Measurements from ENCODE around the gene MSI2.
A peak's percentile ranks its signal among the peaks of the same experiment; 100 is the strongest.

Gene MSI2

DNA sequence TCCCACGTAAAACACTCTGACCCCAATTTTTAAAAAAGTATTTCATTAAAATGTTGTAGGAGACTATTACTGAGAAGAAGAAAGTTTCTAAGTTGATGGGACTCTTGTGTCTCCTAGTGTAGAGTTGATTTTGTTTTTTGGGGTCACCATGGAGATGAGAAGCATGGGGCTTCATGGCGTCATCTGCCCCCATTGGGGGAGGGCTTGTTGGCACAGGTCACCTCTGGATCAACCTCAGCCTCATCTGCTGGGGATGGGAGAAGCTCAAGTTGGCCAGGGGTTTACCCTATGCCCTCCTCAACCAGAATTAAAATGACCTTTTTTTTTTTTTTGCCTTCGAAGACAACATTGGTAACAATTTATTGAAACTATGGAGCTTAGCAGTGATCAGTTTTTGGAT, 28.3 kb downstream of the MSI2 start:
- FAIRE-seq (no peak), DNase-seq (ENCODE audit: insufficient read length, low spot score) (no peak)
- no peak for TF ChIP-seq POLR2A (IDR thresholded peaks at IDR 0.05; ENCODE audit: low read depth, low read length)

DNA sequence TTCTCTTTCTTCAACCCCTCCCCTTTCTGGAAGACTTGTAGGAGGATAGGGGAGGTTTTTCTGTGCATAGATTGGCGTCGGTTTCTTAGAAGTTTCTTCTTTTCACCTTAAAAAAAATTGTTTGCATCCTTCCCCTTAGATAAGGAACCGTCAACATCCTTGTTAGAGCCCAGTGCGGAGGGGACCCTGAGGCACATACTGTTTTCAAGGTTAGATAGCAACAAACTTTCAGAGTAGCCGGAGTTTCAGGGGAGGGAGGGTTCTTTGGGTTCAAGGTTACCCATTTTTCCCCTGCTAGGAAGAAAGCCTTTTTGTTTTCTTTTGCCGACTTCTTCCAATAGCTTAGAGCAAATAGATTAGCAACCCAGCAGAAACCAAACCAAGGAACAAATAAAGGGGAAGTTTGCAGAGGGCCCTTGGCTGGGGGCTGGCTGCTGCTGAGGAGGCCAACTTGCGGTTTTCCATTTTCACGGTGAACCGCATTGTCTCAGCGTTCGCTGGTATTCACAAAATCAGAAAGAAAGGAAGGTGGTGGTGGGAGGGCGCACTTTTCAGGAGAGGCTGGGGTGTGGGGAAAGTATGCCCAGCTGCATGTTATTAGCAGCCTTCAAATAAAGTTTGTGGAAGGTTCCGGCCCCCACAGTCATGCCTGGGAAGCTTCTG, 28.8 kb downstream of the MSI2 start:
- TF ChIP-seq POLR2A (IDR thresholded peaks at IDR 0.05; ENCODE audit: low read depth, low read length) = no peak
- DNase-seq (ENCODE audit: insufficient read length, low spot score) (no peak), FAIRE-seq (no peak)

DNA sequence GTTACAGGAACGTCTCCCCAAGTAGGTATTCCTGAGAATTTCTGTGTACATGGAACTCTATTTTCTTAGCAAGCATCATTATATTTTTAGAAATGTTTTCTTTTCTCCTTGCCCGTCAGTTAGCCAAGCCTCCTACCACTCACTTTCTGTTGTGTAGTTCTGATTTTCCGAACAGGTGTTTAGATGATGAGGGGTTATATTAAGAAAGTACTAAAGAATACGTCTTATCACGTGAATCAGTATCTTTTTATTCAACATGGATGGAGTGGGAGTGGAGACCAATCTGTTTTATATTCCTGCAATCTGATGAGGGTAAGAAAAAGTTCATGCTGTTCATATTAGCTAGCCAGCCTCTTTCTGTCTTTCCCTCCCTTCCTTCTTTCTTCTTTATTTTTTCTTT, 29.4 kb downstream of the MSI2 start:
- TF ChIP-seq POLR2A (IDR thresholded peaks at IDR 0.05; ENCODE audit: low read depth, low read length) = no peak
- FAIRE-seq (no peak), DNase-seq (ENCODE audit: insufficient read length, low spot score) (no peak)

DNA sequence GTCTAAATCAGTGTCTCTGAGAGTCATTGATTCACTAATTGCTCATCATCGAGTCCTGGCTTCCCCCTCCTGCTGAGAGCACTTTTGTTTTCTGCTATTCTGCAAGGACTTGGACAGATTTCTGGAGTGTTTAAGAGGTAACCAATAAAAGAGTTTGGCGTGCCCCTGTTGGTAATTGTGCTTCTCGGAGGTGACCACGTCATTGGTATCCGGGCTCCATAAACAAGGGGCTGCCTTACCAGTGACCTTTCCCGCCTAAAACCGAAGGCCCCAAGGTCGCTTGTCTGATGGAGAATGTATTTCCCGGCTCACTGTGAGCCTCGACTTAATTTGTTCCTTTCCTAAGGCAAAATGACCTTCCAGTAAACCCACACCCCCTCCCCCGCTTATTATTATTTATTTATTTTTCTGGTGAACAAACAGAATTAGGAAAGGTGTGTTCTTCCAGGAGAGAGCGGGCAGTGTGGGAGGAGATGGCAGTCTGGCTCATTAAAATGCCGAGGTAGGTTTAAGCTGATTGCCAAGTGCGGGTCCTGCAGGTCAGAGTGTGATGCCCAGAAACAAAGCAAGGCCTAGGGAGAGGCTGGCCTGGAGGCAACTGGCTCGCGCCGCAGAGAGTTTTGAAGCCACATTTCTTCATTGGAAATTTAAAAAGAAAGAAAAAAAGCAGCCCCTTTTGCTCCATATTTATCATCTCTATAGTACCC, 30.2 kb downstream of the MSI2 start:
- FAIRE-seq = no peak
- no peak for DNase-seq (ENCODE audit: insufficient read length, low spot score)
- no peak for TF ChIP-seq POLR2A (IDR thresholded peaks at IDR 0.05; ENCODE audit: low read depth, low read length)

DNA sequence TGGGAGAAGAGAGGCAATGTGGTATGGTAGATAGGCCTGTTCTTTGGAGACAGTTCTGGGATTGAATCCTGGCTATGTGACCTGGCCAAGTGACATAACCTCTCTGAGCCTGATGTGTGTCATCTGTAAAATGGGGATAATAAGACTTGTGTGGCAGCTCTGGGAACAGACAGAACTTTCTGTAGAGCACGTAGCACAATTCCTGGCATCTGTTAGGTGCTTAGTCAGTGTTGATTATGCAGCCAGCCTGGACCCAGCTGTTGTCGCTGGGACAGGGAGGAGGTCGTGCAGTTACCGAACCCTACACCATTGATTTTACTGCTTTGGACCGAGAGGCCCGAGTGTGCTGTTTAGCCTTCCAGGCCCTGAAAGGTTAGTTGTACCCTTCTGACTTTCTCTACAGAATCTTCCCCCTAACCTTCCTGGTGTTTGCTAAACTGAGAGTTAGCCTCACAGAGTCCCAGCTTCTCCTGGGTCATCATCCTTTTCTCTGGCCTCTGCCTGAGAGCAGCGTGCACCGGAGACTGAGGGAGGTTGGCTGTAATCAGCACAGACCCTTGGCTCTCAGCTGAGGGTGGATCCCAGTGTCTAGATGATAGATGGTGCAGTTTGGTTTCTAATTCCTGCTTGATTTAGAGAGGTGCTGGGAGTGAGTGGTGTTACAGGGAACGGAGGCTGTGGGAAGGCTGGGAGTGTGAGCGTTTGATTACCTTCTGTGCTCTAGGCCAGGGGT, 31.9 kb downstream of the MSI2 start:
- no peak for DNase-seq (ENCODE audit: insufficient read length, low spot score)
- TF ChIP-seq POLR2A (IDR thresholded peaks at IDR 0.05; ENCODE audit: low read depth, low read length) = no peak
- no peak for FAIRE-seq

DNA sequence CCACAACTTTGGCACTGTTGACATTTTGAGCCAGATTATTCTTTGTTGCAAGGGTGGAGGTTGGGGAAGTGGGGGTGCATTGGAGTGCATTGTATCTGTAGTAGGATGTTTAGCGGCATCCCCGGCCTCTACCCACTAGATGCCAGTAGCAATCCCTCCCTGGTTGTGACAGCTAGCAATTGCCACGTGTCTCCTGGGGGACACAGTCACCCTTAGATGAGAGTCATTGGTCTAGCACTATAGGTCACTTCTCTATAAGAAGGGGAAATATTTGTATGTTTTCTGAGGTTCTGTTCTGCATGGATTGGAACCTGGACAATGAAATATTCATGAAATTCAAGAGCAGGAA, 32.4 kb downstream of the MSI2 start:
- TF ChIP-seq POLR2A (IDR thresholded peaks at IDR 0.05; ENCODE audit: low read depth, low read length) = no peak
- DNase-seq (ENCODE audit: insufficient read length, low spot score) (no peak), FAIRE-seq (no peak)

DNA sequence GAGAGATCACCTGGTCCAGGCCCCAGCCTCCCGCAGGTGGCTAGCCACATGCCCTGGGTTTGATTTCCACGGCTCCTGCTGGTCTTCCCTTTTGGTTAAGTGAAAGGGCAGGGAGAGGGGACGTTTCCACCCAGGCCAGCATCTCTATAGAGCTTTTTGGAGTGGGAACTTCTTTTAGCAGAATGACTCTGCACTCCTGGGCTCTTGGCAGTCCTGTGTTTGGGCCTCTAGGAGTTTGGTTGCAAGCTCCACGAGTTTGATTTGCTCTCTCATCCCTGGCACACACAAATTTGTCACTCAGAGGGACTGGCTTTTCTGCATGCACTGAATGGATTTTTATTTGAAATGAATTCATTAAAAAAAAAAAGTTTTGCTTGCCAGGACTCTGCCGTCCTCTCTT, 32.8 kb downstream of the MSI2 start:
- no peak for TF ChIP-seq POLR2A (IDR thresholded peaks at IDR 0.05; ENCODE audit: low read depth, low read length)
- no peak for FAIRE-seq
- no peak for DNase-seq (ENCODE audit: insufficient read length, low spot score)

DNA sequence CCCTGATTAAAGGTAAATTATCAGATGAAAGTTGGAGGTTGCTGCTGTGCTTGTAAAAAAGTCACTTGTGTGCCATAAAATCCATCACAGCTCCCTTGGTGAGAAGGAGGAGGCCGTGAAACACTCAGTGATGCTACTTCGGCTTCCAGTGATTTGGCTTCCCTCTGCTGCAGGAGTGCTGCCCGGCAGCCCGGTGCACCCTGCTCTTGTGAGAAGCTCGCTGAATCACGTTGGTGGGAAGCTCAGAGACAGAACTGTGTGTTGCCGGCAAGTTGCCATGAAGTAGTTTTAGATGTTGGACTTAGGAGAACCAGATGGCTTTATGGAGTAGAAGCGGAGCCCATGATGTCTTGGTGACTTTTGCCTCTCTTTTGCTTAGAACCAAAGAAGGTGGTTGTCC, 33.3 kb downstream of the MSI2 start:
- DNase-seq (ENCODE audit: insufficient read length, low spot score) (no peak), FAIRE-seq (no peak)
- no peak for TF ChIP-seq POLR2A (IDR thresholded peaks at IDR 0.05; ENCODE audit: low read depth, low read length)

DNA sequence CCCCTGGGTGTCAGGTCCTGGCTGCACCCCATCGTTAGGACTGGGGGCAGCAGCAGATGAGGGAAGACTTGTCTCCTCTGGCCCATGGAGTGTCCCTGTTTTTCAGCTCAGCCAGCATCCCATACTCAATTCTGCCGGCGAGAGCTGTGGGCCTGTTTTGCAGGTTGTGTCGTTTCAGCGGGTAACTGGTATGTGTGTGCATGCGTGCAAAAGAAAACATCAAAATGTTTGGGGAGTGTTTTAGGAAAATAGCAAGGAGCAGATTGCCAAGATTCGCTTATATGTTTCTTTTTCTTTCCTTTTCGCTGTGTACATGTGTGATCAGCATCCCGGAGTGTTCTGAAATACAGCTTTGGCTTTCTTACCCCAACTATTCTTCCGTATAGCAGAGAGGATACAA, 34.7 kb downstream of the MSI2 start:
- DNase-seq (ENCODE audit: insufficient read length, low spot score) = no peak

DNA sequence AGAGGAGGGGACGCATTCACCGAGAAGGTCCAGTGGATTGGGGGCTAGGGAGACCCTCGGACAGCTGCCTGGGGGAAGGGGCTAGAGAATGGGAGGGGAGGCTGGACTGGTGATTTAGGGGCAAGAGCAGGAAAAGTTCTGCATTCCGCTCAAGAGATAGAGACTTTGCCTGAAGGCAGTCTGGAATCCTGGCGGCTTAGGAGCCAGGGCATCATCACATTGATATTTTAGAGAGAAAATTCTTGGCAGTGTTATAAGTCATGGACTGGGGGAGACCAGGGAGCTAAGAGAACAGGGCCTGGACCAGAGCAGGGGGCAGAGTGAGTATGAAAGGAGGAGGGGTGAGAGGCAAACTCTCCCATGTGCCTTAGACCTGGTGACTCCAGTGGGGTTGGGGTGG, 35.8 kb downstream of the MSI2 start:
- TF ChIP-seq POLR2A (IDR thresholded peaks at IDR 0.05; ENCODE audit: low read depth, low read length) = no peak
- DNase-seq (ENCODE audit: insufficient read length, low spot score) = no peak
- no peak for FAIRE-seq

More for the DNA sequence above, 34.7 kb downstream of the MSI2 start:
- no peak for TF ChIP-seq POLR2A (IDR thresholded peaks at IDR 0.05; ENCODE audit: low read depth, low read length)
- FAIRE-seq = no peak

DNA sequence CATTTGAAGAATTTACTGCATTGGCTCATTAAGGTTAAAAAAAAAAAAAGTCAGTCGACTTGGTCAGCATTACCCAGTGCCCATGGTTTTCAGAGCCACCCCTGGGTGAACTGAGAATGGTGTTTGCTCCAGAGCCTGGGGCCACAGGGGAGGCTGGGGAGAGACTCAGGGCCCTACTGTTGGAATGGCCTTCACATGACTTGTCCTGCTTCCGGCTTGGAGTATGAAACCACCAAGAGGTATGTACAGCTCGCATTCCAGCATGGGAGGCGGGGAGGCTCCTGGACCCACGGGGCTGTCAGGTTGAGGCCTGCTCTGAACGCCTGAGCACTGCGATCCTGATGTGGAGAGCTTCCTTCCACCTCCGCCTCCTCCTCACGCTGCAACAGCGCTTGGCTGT, 36.8 kb downstream of the MSI2 start:
- peak; percentile 88 for DNase-seq (ENCODE audit: insufficient read length, low spot score)
- TF ChIP-seq POLR2A (IDR thresholded peaks at IDR 0.05; ENCODE audit: low read depth, low read length) = no peak
- peak; percentile 27 for FAIRE-seq

DNA sequence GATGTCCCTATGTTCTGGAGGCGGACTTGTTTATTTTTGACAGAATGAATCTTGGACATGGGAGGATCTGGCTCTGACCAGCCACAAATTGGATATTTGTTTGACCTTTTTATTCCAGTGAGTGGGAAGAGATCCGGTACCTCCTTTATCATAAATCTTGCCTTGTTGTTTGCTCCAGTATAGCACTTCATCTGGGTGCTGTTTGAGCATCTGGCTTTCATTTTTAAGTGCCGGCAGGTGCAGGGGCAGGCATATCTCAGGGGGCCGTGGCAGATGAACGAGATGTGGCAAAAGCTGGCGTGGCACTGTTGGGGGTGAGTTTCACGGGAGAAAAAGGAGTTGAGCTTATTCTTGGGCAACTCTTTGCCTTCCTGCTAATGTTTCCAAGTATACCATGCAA, 37.8 kb downstream of the MSI2 start:
- no peak for DNase-seq (ENCODE audit: insufficient read length, low spot score)
- FAIRE-seq = no peak
- no peak for TF ChIP-seq POLR2A (IDR thresholded peaks at IDR 0.05; ENCODE audit: low read depth, low read length)

DNA sequence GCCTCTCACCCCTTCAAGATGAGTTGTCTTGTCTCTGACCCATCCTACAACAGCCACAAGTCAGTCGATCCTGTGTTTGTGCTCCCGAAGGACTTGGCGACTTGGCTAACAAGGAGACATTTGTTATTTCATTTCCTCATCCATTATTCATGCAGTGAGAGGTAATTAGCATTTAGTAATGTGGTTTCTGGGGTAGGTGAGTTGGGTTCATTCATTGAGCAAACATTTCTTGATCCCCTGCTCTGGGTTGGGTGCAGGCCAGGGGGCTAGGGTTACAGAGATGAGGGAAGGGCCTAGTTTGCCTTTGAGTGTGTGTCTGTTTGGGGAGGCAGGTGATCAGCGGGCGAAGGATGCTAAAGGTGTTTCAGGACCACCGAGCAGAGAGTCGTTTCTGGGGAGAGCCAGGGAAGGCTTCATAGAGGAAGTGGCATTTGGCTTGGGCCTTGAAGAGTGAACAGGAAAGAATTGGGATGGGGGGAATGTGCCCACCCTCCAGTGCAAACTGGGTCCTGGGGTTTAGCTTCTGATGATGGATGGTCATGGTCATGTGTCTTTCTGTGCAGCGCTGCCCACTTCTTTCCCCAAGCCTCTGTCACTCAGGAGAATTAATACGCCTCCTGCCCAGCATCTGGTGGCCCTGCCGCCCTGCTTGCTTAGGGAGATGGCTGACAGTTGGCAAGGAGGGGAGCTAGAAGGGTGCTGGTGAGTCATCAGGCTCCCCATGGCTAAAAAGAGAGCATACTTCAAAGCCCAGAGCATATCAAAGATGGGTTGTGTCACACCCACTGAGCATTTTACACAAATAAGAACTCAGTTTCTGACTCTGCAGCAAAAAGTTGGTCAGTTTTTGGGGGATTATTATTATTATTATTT, 38.5 kb downstream of the MSI2 start:
- peak; percentile 66 for FAIRE-seq

DNA sequence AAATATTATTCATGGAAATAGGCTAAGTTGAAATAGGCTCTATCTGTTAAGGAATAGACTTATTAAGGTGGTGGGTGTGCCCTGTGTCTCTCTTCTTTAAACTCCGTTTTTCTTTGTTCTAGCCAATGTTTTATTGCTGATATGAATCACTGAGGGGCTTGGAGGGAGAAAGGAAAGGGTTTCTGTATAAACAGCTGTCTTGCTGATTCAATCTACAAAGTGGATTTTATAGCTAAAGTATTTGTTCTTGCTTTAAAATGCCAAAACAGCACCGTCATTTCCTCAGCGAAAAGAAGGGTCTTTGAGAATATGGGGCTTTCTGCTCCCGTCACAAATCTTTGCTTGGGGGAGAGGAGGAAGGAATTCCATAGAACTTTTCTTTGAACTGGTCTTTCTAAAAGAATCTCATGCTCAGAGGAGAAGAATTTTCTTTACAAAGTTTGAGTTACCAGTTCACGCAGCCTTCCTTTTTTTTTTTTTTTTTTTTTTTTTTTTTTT, 39.3 kb downstream of the MSI2 start:
- TF ChIP-seq POLR2A (IDR thresholded peaks at IDR 0.05; ENCODE audit: low read depth, low read length) = no peak
- DNase-seq (ENCODE audit: insufficient read length, low spot score) (no peak), FAIRE-seq (no peak)

More for the DNA sequence above, 38.5 kb downstream of the MSI2 start:
- TF ChIP-seq POLR2A (IDR thresholded peaks at IDR 0.05; ENCODE audit: low read depth, low read length) = no peak
- DNase-seq (ENCODE audit: insufficient read length, low spot score) = peak; percentile 91
